GM18502 (cell line): ENCODE results near the gene SEPHS2.
"Not testable (repeated sequence)": the region's sequence is repeated elsewhere in the genome, so short reads cannot be mapped to it uniquely, and the experiment has no call there.

Source experiments
- ATAC-seq: cut with Tn5 transposase; IDR thresholded peaks from one replicate; pipeline ENCODE4 v1.9.1; 2021; ENCODE audit warnings: mild to moderate bottlenecking; ENCODE audit not compliant: unreplicated experiment, poor library complexity

The SEPHS2 gene, protein sequence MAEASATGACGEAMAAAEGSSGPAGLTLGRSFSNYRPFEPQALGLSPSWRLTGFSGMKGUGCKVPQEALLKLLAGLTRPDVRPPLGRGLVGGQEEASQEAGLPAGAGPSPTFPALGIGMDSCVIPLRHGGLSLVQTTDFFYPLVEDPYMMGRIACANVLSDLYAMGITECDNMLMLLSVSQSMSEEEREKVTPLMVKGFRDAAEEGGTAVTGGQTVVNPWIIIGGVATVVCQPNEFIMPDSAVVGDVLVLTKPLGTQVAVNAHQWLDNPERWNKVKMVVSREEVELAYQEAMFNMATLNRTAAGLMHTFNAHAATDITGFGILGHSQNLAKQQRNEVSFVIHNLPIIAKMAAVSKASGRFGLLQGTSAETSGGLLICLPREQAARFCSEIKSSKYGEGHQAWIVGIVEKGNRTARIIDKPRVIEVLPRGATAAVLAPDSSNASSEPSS

GRCh38 chr16:30445408-30446202 is at the start of gene SEPHS2:
TSS of gene SEPHS2 (minus strand) at chr16:30445874. CDS start at chr16:30445727, 147 bp downstream.
- ATAC-seq: peak; percentile 83

DNA sequence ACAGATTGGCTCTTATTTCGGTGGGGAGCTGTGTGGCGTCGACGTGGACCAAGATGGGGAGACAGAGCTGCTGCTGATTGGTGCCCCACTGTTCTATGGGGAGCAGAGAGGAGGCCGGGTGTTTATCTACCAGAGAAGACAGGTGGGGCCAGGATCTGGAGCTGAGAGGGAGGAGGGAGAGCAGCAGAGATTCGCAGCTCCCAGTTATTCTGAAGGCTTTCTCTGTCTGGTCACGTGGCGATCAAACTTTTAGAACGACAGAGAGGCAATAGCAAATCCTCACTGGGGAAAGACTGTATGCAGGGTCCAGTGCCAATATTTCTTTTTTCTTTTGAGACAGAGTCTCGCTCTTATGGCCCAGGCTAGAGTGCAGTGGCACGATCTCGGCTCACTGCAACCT is 49.0 kb upstream of the SEPHS2 start:
- no peak for ATAC-seq

GRCh38 chr16:30493941-30494488 is 48.3 kb upstream of the SEPHS2 start:
- no peak for ATAC-seq

- no peak for ATAC-seq
Observed at GRCh38 chr16:30491744-30492308, 46.2 kb upstream of the SEPHS2 start.

- ATAC-seq: no peak
Observed at GRCh38 chr16:30491229-30491628, 45.6 kb upstream of the SEPHS2 start.

GRCh38 chr16:30490210-30490609 is 44.5 kb upstream of the SEPHS2 start:
- no peak for ATAC-seq

GRCh38 chr16:30488764-30489605 is 43.3 kb upstream of the SEPHS2 start:
- no peak for ATAC-seq

DNA sequence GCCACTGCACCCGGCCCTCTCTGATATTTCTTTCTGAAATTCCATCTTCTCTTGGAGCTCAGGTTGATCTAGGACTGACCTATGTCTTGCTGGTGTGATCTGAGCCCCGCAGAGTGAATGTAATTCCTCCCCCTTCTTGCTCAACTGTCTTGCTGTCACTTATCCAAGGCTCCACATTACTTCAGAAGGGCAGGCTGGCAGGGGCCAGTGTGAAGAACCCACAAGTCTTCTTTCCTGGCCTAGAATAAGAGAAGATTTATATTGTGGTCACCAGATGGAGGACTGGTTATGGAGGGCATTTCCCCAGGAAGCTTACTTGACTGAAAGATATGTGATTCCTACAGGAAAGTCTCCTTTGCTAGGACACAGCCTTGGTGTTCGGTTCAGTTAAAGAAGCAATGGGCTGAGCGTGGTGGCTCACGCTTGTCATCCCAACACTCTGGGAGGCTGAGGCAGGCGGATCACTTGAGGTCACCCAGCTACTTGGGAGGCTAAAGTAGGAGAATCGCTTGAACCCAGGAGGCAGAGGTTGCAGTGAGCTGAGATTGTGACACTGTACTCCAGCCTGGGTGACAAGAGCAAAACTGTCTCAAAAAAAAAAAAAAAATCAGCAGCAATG is 40.3 kb upstream of the SEPHS2 start:
- ATAC-seq: no peak

DNA sequence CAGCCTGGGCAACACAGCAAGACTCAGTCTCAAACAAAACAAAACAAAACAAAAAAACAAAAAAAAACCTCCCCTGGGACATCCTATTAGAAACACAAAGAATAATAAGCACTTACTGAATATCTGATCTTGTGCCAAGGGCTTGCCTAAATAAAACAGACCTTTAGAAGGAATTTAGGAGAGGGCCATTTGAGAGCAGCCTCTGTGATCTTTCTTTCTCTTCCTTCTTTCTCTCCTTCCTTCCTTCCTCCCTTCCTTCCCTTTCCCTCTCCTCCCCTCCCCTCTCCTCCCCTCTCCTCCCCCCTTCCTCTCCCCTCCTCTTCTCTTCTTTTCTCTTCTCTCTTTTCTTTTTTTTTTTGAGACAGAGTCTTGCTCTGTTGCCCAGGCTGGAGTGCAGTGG is 39.2 kb upstream of the SEPHS2 start:
- ATAC-seq: no peak

- ATAC-seq: no peak
Observed at GRCh38 chr16:30482366-30482765, 36.7 kb upstream of the SEPHS2 start.

DNA sequence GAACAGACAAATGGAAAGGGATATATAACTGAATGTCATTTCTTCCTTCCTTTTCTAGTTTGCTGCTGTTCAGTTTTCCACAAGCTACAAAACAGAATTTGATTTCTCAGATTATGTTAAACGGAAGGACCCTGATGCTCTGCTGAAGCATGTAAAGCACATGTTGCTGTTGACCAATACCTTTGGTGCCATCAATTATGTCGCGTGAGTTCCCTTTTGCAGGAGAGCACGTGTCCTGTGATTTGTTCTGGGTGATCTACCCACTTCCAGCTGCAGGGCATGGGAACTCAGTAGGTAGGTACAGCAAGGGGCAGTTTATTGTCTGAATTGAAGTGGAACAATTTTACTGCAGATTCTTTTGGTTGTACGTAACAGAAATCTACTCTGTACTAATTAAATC is 35.7 kb upstream of the SEPHS2 start:
- ATAC-seq: no peak

DNA sequence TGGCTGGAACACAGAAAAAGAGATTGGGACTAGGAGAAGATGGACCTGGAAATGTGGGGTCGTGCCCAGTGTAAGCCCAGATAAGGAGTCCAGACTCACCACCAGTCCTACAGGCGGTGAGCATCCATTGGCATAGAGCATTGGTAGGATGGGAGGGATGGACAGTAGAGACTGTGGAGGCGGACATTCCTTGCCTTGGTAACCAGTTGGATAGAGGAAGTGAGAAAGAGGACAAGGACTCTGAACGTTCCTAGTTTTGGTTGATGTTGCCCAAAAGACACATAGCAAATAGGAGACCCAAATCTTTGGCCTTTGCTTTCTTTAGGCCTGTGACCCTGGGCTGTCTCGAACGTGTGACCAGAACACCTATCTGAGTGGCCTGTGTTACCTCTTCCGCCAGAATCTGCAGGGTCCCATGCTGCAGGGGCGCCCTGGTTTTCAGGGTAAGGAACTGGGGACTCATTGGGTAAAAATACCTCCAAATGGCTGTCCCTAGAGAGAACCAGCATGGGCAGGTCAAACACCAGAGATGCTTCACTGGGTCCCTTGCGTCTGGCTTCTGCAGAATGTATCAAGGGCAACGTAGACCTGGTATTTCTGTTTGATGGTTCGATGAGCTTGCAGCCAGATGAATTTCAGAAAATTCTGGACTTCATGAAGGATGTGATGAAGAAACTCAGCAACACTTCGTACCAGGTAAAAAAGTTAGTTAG is 33.2 kb upstream of the SEPHS2 start:
- ATAC-seq: no peak

- ATAC-seq: not testable (repeated sequence)
Observed at GRCh38 chr16:30477773-30478172, 32.1 kb upstream of the SEPHS2 start.

DNA sequence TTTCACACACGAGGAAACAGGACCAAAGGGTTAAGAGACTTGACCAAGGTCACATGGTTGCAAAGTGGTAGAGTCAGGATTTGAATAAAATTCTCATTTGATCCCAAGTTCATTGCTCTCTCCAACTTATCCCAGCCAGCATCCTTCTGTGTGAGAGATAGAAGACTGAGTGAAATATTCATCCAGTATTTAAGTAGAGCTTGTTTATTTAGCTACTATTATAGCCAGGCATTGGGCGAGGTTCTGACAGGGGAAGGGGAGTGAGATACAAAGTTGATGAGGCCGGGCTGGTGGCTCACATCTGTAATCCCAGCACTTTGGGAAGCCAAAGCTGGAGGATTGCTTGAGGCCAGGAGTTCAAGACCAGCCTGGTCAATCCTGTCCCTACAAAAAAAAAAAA is 31.3 kb upstream of the SEPHS2 start:
- no peak for ATAC-seq

DNA sequence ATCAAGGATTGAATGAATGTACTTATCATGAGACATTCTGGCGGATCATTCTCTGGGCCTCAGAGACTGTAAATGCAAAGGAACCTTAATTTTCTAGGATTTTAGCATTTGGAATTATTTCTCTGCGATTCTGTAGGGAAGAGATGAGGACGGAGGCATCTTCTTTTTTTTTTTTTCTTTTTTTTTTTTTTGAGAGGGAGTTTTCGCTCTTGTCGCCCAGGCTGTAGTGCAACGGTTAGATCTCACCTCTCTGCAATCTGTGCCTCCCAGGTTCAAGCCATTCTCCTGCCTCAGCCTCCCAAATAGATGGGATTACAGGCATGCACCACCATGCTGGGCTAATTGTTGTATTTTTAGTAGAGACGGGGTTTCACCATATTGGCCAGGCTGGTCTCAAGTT is 29.0 kb upstream of the SEPHS2 start:
- ATAC-seq: no peak

- ATAC-seq: no peak
Observed at GRCh38 chr16:30474074-30474452, 28.4 kb upstream of the SEPHS2 start.

DNA sequence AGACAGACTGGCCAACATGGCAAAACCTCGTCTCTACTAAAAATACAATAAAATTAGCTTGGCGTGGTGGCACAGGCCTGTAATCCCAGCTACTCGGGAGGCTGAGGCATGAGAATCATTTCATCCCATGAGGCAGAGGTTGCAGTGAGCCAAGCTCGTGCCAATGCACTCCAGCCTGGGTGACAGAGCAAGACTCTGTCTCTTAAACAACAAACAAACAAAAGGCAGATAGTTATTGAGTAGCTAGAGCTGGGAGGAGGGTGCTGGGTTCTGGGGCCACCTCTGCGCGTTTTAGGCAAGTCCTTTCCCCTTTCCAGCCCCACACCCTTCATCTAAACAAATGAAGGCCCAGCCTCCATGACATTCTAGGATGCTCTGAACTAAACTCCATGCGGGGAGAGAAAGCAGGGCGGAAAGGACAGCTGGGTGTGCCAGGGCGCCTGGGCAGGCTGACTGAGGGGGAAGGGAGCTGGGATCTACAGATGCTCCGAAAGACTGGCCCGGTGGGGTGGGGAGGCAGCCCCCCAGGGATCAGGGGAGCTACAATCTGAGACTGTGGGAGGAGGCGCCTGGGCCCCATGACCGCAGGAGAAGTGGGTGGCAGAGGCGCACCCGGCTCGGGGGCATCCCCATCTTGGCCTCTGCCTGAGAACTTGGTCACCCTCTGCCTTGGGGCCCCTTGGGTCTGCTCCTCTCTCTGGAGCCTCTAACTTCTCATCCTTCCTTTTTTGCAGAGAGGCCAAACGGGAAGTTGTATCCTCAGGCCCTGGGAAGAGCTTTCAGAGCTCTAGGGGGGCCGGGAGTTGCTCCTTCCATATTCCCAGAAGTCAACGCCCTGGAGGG is 27.8 kb upstream of the SEPHS2 start:
- ATAC-seq: no peak

GRCh38 chr16:30472328-30472942 is 26.8 kb upstream of the SEPHS2 start, which contains the start of gene ITGAL:
TSS of gene ITGAL (plus strand) at chr16:30472742. CDS start at chr16:30472838, 96 bp downstream.
- ATAC-seq: peak; percentile 56
